PC-3 (cell line): ENCODE results near the gene NHSL1.

ENCODE experiments used
- EZH2 ChIP-seq: fragments of 300-600 bp; sonication (generic); IDR thresholded peaks from one replicate; pipeline ENCODE4 v1.6.1; 2017; ENCODE audit warnings: antibody characterized with exemption, mild to moderate bottlenecking, low read length; ENCODE audit not compliant: unreplicated experiment
- TF ChIP-seq, protein P1 (sequence below): fragments of 300-600 bp; sonication (generic); conservative IDR thresholded peaks from 2 replicates; pipeline ENCODE4 v1.5.1; 2017; ENCODE audit warnings: antibody characterized with exemption, low read depth, mild to moderate bottlenecking, low read length

DNA sequence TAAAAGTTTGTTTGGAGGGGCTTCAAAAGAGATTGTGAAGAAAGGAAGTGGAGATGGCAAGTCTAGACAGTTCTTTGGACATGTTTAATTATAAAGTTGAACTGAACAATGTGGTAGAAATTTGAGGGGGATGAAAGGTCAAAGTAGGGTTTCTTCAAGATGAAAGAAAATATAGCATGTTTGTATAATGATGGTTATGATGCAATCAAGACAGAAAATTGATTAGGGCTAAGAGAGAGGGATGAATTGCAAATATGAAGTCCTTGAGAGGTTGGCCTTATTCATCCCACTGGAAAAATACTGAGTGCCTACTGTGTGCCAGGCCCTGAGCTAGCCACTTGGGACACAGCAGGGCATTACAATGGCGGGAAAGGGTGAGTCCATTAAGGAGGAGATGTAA, 37.6 kb downstream of the NHSL1 start:
- TF ChIP-seq, protein P1, sequence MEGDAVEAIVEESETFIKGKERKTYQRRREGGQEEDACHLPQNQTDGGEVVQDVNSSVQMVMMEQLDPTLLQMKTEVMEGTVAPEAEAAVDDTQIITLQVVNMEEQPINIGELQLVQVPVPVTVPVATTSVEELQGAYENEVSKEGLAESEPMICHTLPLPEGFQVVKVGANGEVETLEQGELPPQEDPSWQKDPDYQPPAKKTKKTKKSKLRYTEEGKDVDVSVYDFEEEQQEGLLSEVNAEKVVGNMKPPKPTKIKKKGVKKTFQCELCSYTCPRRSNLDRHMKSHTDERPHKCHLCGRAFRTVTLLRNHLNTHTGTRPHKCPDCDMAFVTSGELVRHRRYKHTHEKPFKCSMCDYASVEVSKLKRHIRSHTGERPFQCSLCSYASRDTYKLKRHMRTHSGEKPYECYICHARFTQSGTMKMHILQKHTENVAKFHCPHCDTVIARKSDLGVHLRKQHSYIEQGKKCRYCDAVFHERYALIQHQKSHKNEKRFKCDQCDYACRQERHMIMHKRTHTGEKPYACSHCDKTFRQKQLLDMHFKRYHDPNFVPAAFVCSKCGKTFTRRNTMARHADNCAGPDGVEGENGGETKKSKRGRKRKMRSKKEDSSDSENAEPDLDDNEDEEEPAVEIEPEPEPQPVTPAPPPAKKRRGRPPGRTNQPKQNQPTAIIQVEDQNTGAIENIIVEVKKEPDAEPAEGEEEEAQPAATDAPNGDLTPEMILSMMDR, result no peak
- no peak for TF ChIP-seq EZH2
